Measurements from ENCODE around the gene C1orf232.

GRCh38 chr1:26215246-26215645, 46.5 kb upstream of the C1orf232 start:
- TF ChIP-seq CTCF (conservative IDR thresholded peaks at IDR 0.05; ENCODE audit: low read length) (no peak), EZH2phosphoT487 (IDR thresholded peaks at IDR 0.05; ENCODE audit: borderline replicate concordance, low read depth, low read length) (no peak)

All from OCI-LY7 (cell line).